VCaP (cell line): ENCODE measurements around the gene PTPRQ.

Experiments used
- H3K27ac ChIP-seq: fragments of 450-650 bp; 2 replicates; pipeline ENCODE4 v1.5.1; 2017
- TF ChIP-seq, protein P1 (sequence below): fragments of 450-650 bp; conservative IDR thresholded peaks from 2 replicates; pipeline ENCODE4 v1.5.1; 2017; ENCODE audit warnings: mild to moderate bottlenecking, moderate library complexity

PTPRQ gene

DNA sequence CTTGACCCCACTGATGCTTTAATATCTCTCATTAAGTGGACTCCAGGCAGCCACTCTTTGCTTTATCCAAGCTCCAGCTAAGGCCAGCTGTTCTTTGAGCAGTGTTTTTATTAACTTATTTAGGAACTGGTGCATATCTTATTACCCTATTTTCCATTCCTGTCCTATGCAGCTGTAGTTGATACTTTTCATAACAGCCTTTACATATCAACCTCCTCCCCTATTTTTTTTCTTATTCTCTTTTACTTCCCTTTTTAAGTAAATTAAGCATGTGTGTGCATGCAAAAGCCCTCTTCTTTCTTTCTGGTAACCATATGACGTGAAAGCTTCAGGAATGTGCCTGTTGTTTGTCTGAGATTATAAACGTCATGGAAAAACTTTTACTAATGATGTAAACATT, 121.2 kb downstream of the PTPRQ start:
- no peak overlapping the region for H3K27ac ChIP-seq

DNA sequence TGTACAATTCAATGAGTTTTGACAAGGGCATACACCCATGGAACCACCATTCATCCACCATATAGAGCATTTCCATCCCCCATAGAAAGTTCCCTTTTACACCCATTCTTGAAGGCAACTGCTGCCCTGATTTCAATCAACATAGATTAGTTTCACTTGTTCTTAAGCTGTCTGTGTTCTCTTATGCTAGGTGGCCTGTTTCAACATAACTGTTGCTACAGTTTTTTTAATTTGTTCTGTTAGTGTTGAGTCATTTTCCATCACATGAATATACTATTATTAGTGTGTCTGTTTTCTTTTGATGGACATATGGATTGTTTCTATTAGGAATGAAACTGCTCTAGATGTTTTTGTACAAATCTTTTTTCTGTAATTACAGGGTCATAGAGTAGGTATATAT, 123.4 kb downstream of the PTPRQ start:
- TF ChIP-seq, protein P1, sequence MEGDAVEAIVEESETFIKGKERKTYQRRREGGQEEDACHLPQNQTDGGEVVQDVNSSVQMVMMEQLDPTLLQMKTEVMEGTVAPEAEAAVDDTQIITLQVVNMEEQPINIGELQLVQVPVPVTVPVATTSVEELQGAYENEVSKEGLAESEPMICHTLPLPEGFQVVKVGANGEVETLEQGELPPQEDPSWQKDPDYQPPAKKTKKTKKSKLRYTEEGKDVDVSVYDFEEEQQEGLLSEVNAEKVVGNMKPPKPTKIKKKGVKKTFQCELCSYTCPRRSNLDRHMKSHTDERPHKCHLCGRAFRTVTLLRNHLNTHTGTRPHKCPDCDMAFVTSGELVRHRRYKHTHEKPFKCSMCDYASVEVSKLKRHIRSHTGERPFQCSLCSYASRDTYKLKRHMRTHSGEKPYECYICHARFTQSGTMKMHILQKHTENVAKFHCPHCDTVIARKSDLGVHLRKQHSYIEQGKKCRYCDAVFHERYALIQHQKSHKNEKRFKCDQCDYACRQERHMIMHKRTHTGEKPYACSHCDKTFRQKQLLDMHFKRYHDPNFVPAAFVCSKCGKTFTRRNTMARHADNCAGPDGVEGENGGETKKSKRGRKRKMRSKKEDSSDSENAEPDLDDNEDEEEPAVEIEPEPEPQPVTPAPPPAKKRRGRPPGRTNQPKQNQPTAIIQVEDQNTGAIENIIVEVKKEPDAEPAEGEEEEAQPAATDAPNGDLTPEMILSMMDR, result no peak
- H3K27ac ChIP-seq, result no peak overlapping the region

More for the DNA sequence above, 121.2 kb downstream of the PTPRQ start:
- TF ChIP-seq, protein P1, result no peak

DNA sequence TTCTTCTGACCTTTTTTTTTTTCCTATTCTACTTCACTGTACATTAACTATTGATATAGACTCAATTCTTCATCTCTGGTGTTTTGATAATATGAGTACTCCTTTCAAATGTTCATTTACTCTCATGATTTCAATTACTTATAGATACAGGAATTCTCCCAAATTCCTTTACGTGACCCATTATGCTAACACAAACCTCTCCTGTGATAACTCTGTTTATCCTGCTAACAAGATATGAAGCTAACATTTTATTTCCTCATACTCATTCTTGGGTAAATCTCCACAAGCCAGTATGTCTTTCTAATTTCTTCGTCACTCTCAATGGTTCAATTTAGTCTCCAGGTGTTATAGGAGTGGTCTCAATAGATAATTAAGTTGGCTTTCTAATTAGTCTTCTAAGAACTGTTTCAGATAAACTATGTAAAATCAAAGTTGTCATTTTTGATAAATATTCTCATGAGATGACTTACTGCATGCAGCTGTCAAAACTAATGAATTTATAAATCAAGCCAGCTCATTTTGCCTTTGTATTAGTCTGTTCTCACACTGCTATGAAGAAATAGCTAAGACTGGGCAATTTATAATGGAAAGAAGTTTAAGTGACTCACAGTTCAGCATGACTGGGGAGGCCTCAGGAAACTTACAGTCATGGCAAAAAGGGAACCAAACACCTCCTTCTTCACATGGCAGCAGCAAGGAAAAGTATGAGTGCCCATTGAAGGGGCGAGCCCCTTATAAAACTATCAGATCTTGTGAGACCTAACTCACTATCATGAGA, 132.8 kb downstream of the PTPRQ start:
- H3K27ac ChIP-seq, result no peak overlapping the region
- TF ChIP-seq, protein P1, result no peak

DNA sequence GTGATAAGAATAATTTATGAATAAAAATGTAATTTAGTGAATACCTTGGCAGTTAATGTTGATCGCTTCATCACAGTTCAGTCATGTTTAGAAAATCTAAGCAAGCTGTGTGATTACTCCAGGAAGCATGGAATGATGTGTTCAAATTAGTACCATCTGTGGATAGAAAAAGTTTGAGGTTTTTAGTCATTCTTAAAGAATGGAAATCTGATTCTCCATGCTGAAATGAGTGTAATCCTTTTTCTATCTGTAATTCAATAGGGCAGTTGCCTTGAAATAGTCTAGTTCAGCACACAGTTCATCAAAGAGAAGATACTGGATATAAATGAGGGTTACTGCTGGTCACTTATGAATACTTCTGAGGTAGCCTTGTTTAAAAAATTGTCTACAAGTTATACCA, 136.2 kb downstream of the PTPRQ start:
- TF ChIP-seq, protein P1, result no peak
- H3K27ac ChIP-seq, result no peak overlapping the region

DNA sequence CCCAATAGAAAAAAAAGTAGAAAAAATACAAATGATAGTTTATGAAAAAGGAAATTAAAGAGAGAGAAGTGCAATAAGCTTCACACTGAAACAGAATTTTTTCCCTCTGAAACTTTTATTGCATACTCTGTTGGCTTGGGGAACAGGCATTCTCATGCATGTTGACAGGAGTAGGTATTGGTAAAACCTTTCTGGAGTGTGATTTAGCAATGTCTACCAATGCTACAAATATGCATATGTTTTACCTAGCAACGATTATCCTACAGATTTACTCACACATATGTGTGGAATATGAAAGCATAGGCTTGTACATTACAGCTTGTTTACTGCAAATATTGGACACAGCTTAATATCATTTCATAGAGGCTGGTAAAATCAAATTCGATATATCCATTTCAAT, 137.7 kb downstream of the PTPRQ start:
- no peak overlapping the region for H3K27ac ChIP-seq
- TF ChIP-seq, protein P1, result no peak

DNA sequence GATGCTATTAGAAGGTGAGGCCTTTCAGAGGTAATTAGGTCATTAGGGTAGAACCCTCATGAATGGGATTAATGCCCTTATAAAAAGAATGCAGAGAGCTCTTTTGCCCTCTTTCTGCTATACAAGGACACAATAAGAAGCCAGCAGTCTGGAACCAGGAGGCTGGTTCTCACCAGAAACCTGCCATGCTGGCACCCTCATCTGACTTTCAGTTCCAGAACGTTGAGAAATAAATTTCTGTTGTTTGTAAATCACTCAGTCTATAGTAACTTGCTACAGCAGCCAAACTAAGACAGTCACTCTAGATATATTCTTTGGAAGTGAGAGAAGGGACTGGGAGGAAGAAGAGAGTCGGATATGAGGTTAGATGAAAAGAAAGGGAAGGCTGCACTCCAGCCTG, 138.4 kb downstream of the PTPRQ start:
- no peak overlapping the region for H3K27ac ChIP-seq
- TF ChIP-seq, protein P1, result no peak

DNA sequence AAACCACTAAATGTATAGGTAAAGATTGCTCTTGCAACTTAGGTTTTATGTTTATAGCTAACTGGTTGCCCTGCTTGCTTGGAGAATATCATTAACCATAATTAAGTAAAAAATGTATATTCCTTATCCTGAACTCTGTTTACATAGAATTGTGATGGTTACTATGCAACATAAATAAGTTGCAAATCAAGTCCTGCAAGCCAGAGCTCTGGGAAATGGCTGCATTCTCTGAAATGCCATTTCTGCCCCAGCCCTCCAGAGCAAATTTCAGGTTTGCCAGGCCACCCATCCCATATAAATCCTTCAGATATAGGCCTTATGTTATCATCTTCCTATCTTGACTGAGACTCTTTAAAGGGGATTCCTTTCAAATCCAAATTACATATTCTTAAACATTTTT, 145.0 kb downstream of the PTPRQ start:
- TF ChIP-seq, protein P1, result no peak
- H3K27ac ChIP-seq, result no peak overlapping the region
